HG03342 (cell line): ENCODE data around the gene DNAJC11.

Source experiments
- ATAC-seq: cut with Tn5 transposase; IDR thresholded peaks from one replicate; pipeline ENCODE4 v1.9.1; 2021; ENCODE audit warnings: mild to moderate bottlenecking, moderate library complexity; ENCODE audit not compliant: unreplicated experiment

The DNAJC11 gene

DNA sequence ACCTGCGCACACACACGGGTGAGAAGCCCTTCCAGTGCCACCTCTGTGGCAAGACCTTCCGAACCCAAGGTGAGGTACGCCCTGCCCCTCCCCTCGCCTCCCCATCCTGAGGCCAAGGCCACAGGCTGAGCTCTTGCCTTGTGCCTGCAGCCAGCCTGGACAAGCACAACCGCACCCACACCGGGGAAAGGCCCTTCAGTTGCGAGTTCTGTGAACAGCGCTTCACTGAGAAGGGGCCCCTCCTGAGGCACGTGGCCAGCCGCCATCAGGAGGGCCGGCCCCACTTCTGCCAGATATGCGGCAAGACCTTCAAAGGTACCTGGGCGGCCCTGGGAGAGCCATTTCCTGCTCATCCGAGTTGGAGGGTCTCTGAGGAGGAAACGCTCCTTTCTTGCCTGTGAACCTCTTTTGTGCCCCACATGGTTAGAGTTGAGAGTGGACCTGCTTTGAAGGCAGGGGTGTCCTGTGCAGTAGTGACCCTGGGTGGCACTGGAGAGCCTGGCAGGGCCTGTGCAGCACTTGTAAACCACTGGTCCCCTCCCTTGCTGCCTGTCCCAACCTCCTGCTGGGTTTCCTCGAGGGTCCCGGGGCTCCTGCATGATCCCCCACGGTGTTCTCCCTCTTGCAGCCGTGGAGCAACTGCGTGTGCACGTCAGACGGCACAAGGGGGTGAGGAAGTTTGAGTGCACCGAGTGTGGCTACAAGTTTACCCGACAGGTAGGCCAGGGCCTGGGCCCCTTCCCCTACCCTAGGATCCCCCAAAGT lies 113.3 kb downstream of the DNAJC11 start:
- ATAC-seq: no peak

DNA sequence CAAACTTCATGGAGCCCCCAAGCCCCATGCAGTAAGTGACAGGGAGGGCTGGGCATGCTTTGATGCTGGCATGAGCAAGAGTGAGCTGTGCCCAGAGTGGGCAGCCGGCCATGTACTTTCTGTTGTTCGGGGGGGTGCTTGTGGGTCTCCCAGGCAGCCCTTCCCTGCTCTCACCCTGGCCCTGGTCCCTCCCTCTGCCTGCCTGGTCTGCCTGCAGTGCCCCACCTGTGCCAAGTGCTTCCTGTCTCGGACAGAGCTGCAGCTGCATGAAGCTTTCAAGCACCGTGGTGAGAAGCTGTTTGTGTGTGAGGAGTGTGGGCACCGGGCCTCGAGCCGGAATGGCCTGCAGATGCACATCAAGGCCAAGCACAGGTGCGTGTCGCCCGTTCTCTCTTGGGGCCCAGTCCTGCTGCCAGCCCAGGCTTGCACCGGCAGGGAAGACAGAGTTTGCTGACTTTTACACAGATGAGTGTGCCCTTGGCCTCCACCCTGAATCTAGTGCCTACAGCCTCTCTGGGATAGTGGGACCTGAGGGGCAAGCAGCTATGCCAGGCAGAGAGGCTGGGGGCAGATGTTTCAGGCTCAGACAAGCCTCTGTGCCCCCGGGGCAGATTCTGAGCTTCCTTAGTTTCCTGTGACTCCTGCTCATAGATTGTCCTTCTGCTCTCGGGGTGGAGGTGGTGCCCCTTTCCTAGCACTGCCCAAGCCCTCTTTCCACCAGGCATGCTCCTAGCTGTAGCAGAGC lies 114.2 kb downstream of the DNAJC11 start:
- ATAC-seq: no peak

DNA sequence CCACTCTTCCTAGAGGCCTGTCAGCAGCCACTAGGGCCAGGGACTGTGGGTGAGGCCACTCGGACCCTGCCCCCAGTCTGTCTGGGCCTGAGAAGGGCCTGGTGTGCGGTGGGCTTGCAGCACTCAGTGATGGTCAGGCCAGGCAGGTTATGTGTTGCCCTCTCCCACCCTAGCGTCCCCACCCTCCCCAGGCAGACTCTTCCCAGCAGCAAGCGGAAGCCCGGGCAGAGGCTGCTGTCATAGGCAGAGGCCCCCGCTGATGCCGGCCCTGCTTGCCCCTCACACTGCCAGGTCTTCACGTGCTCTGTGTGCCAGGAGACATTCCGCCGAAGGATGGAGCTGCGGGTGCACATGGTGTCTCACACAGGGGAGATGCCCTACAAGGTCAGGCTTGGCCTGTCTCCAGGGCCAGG lies 115.2 kb downstream of the DNAJC11 start:
- no peak for ATAC-seq

DNA sequence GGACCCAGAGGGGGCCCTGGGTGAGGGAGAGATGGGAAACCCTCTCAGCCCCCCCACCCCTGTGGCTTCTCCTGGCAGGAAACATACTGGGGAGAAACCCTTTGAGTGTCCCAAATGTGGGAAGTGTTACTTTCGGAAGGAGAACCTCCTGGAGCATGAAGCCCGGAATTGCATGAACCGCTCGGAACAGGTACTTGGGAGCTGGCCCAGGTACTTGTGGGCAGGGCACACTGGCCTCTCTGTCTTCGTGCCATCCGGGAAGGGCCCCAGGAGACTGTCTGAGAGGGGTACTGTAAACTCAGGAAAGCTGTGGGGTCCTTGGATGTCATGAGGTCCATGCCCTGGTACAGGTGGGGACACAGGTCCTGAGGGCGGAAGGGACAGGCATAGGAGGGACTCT lies 115.8 kb downstream of the DNAJC11 start:
- ATAC-seq: no peak

DNA sequence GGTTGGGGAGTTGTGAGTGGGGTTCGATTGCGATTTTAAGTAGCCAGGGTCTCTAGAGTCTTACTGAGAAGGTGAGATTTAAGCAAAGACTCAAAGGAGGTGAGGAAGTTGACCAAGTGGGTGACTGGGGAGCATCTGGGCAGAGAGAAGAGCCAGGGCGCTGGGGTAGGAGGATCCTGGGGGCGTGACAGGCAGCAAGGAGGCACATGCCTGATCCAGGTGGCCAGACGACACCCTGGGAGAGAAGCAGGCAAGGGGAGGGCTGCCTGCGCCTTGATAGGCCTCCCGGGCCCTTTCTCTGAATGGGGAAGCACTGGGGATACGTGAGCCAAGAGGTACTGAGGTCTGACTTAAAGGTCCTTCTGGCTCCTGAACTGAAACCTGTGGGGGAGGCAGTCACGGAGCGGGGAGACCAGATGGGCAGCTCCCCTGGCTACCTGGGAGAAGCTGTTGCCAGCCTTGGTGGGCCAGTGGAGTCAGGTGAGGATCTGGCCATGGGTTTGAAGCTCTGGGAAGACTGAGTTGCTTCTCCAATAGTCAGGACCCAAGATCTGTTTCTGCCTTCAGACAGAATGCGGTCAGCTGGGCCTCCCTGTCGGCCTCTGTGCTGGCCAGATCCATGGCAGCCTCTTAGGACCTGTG lies 116.4 kb downstream of the DNAJC11 start:
- ATAC-seq: no peak
